ENCODE measurements around the gene PHLDB3.

Gene PHLDB3

GRCh38 chr19:43474487-43474886 lies 30.1 kb downstream of the PHLDB3 start:
- DNase-seq (ENCODE audit: low read depth): no peak
- no peak for TF ChIP-seq CTCF (IDR thresholded peaks at IDR 0.05; ENCODE audit: low read depth, low read length, missing control alignments)
- in situ Hi-C loops (cut with HindIII; ENCODE audit: low sequenced_read_pairs): no loop called here
- no peak overlapping the region for H3K4me3 ChIP-seq (ENCODE audit: low read depth, low read length)

- DNase-seq (ENCODE audit: low read depth): no peak
- no peak overlapping the region for H3K4me3 ChIP-seq (ENCODE audit: low read depth, low read length)
- no peak for TF ChIP-seq CTCF (IDR thresholded peaks at IDR 0.05; ENCODE audit: low read depth, low read length, missing control alignments)
- in situ Hi-C loops (cut with HindIII; ENCODE audit: low sequenced_read_pairs): no loop called here
Observed at GRCh38 chr19:43471091-43471490, 33.5 kb downstream of the PHLDB3 start.

- no peak overlapping the region for H3K4me3 ChIP-seq (ENCODE audit: low read depth, low read length)
- no peak for DNase-seq (ENCODE audit: low read depth)
- in situ Hi-C loops (cut with HindIII; ENCODE audit: low sequenced_read_pairs): no loop called here
- TF ChIP-seq CTCF (IDR thresholded peaks at IDR 0.05; ENCODE audit: low read depth, low read length, missing control alignments): no peak
Observed at GRCh38 chr19:43470288-43470687, 34.3 kb downstream of the PHLDB3 start.

GRCh38 chr19:43469160-43469480 lies 35.4 kb downstream of the PHLDB3 start:
- no peak overlapping the region for H3K4me3 ChIP-seq (ENCODE audit: low read depth, low read length)
- no peak for DNase-seq (ENCODE audit: low read depth)
- in situ Hi-C loops (cut with HindIII; ENCODE audit: low sequenced_read_pairs): no loop called here
- TF ChIP-seq CTCF (IDR thresholded peaks at IDR 0.05; ENCODE audit: low read depth, low read length, missing control alignments): no peak

- H3K4me3 ChIP-seq (ENCODE audit: low read depth, low read length): no peak overlapping the region
- in situ Hi-C loops (cut with HindIII; ENCODE audit: low sequenced_read_pairs): no loop called here
- no peak for TF ChIP-seq CTCF (IDR thresholded peaks at IDR 0.05; ENCODE audit: low read depth, low read length, missing control alignments)
- DNase-seq (ENCODE audit: low read depth): no peak
Observed at GRCh38 chr19:43468354-43469159, 36.0 kb downstream of the PHLDB3 start.

GRCh38 chr19:43467730-43468129 lies 36.8 kb downstream of the PHLDB3 start:
- H3K4me3 ChIP-seq (ENCODE audit: low read depth, low read length): no peak overlapping the region
- no peak for DNase-seq (ENCODE audit: low read depth)
- TF ChIP-seq CTCF (IDR thresholded peaks at IDR 0.05; ENCODE audit: low read depth, low read length, missing control alignments): no peak
- in situ Hi-C loops (cut with HindIII; ENCODE audit: low sequenced_read_pairs): no loop called here

Data from astrocyte of the cerebellum (primary cell).